Activated gamma-delta T cell treated with Interleukin-2 at 50 U/mL for 16 hours (primary cell): Measurements from ENCODE around the gene ANKRD6.
"Not testable (repeated sequence)": the region's sequence is repeated elsewhere in the genome, so short reads cannot be mapped to it uniquely, and the experiment has no call there.

Experiments used
- DNase-seq: peaks from one replicate; pipeline ENCODE4 v3.0.0-alpha.2; 2020

The ANKRD6 gene

DNA sequence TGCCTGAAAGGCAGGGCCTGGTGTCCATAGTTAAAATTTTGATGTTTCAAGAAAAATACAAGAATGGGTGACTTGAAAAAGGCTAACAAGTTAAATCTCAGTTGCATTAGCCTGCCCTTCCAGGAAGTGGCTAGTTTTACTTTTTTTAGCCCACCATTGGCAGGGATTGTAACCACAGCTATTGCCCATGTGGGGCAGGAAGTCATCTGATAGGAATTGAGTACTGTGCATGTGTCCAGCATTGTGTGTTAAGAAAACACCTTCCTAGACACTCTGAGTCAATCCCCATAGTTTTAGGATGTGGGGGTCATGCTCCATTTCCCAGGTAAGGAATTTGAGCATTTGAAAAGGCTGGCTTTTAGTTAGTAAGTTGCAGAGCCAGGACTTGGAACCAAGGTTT lies 178.7 kb downstream of the ANKRD6 start:
- no peak for DNase-seq

DNA sequence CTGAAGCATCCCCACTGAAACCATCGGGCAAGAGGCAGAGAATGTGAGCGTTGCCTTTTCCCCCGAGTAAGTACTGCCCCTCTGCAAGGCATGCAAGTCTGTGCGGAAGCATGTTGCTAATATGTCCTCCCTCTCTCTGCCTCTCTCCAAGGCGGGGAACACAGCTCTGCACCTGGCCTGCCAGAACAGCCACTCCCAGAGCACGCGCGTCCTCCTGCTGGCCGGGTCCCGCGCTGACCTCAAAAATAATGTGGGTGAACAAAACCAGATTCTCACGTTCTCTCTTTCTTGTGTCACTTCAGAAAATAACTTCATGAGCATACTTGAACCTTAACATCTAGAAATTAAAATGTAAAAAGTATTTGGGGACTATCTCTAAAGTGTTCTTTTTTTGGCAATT lies 179.2 kb downstream of the ANKRD6 start:
- DNase-seq: no peak

DNA sequence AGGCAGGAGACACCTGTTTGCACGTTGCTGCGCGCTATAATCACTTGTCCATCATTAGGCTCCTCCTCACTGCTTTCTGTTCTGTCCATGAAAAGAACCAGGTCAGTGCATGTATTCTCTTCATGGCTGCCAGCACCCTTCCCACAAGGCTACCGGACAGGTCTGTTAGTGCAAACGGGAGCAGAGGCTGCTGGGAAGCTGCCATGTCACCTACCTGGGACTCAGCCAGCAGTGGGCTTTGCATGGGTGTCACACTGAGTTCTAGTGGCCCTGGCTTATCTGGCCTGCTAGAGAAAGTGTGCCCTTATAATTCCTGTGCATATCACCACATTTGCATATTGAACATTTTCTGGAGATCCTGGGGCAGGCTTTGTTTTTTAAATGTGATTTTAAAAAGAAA lies 180.8 kb downstream of the ANKRD6 start:
- no peak for DNase-seq

DNA sequence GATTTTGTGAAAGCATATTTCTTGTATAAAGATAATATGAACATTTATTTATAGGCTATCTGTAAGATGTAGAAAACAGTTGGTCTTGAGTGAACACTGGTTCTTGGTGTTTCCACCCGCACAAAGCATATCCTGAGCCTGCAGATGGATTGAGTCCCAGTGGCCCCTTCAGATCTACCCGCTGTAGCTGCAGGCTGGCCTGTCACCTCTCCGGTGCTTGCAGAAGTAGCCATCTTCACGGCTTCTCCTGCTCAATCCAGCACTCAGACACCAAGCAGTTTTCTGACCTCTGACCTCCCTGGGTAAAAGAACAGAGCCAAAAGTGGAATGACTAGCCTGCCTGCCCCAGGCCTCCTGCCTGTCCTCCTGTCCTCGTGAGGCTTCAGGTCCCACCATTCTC lies 182.9 kb downstream of the ANKRD6 start:
- no peak for DNase-seq

DNA sequence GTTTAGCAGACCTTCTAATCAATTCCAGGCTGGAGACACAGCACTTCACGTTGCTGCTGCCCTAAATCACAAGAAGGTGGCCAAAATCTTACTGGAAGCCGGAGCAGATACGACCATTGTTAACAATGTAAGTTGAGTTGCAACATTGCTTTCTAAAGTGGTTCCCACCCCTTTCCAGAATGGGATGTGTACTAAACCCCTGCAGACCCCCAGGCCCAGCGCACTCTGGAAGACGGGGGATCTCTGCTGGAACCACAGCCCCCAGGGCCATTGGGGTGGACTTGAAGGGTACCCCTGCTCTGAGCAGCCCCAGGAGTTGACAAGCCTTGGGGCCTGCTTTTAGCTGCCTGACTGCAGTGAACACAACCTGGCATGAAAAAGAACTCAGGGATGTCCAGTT lies 183.6 kb downstream of the ANKRD6 start:
- no peak for DNase-seq

DNA sequence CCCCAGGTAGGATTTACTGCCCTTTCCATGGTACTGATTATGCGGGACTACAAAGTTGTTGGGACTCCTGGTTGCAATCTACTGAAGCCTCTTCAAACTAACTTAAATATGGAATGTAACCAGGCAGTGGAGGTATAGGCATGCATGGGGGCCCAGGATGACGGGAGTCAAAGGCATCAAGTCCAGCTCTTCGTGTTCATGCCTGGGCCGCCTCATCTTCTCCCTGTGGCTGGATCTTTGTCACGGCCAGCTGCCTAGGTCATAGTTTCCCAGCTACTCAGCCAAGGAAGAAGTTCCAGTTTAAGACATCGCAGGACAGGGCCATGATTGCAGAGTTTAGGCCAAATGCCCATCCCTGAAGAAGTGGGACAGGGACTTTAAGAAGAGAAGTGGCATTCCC lies 185.1 kb downstream of the ANKRD6 start:
- DNase-seq: no peak

DNA sequence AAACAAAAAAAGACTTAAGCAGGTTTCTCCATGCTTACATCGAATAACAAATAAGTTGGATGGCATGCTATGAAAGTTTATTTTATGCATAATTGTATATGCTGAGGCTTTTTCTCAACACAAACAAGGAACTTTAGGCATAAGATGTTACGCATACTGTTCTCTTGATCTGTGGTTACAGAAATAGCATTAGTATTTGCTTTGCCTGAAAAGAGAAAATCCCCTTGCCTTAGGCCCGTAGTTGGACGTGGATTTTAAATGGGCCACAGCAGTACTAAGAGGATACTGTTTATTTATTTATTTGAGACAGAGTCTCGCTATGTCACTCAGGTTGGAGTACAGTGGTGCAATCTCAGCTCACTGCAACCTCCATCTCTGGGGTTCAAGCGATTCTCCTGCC lies 186.6 kb downstream of the ANKRD6 start:
- no peak for DNase-seq

DNA sequence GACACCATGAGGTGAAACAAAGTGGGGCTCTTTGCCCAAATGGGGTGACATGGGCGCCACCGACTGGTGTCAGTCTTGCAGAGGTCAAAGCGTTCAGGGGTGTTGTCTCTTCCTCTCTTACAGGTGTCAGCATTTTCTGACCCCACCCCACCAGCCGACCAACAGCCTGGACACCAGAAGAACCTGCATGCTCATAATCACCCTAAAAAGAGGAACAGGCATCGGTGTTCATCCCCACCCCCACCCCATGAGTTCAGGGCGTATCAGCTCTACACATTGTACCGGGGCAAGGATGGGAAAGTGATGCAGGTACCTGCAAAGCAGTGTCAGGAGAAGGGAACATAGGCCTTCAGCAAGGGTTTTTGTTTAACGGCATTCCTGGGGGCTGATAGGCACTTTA lies 190.8 kb downstream of the ANKRD6 start:
- DNase-seq: no peak

DNA sequence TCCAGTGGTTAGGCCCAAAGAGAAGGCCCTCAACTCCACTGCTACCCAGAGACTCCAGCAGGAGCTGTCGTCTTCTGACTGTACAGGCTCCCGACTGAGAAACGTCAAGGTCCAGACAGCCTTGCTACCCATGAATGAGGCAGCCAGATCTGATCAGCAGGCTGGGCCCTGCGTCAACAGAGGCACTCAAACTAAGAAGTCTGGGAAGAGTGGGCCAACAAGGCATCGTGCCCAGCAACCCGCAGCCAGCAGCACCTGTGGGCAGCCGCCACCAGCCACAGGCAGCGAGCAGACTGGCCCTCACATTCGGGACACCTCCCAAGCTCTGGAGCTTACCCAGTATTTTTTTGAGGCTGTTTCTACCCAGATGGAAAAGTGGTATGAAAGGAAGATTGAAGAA lies 197.5 kb downstream of the ANKRD6 start:
- no peak for DNase-seq

DNA sequence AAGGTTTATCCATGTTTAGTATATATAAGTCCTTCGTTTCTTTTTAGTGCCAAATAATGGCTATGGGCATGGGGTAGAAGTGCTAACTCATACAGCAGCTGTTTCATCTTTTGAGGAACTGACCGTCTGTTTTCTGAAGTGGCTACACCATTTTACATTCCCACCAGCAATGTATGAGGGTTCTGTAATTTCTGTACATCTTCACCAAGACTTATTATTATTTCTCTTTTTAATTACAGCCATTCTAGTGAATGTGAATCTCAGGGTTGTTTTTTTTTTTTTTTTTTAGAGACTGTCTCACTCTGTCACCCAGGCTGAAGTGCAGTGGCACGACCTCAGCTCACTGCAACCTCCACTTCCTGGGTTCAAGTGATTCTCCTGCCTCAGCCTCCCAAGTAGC lies 203.5 kb downstream of the ANKRD6 start:
- not testable (repeated sequence) for DNase-seq

DNA sequence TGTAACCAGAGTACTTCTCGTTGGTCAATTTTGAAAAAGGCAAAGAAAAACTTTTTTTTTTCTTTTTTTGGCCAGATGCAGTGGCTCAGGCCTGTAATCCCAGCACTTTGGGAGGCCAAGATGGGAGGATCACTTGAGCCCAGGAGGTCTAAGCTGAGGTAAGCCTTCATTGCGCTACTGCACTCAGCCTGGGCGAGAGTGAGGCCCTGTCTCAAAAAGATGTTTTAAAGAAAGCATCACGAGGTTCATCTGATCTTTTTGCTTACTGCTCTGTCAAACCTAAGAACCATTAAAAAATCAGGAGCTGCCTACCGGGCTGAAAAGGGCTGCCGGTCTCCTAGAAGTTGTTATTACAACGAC lies 205.0 kb downstream of the ANKRD6 start:
- DNase-seq: no peak

DNA sequence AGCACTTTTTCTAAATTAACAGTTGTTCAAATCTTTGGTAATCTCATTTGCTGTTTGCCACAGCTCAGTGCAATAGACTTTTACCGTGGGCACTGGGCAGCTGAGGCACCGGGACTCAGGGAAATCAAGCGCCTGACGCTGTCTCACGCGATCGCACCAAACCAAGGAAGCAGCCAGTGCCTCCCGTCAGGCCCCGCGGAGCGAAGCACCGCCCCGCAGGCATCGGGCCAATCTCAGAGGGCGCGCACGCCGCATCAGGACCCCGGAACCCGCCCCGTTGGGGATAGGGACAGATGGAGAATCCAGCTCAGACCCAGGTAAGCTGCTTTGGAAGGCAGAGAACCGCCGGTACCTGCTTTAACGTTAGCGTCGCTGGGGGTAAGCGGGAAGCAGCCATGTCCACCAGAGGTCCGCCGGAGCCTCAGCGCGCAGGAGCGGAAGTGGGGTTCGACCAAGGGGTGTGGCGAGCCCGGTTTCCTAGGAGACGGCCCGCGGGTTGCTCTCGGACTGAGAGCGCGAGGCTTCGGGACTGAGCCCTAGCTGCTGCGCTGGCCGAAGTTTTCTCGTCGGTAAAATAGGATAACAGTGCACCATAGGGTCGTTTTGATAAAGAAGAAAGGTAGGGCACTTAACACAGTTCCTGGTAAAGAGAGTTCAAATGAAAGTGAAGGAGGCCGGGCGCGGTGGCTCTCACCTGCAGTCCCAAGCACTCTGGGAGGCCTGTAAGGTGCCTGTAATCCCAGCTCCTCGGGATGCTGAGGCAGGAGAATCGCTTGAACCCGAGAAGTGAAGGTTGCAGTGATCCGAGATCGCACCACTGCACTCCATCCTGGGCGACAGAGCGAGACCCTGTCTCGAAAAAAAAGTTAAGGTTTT lies 205.6 kb downstream of the ANKRD6 start, which contains the start of gene LYRM2:
Gene LYRM2 (minus strand): TSS at position 428 of the 876 bp plus-strand sequence. CDS start 31 bp downstream, at position 397.
- peak; percentile 88 for DNase-seq

DNA sequence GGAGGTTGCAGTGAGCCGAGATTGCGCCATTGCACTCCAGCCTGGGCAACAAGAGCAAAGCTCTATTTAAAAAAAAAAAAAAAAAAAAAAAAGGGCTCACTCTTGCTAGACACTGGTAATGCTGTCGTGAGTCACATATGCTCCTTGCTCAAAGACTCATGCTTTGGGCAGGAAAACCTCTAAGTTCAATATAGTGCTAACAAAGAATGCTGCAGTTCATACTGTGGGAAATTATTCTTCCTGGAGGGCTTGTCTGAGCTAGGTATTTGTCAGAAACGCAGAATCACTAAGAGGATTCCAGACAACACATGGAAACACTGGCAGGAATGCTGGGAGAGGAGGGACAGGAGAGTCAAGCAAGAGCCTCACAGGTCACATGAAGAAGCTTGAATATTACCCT lies 207.9 kb downstream of the ANKRD6 start:
- DNase-seq: no peak

DNA sequence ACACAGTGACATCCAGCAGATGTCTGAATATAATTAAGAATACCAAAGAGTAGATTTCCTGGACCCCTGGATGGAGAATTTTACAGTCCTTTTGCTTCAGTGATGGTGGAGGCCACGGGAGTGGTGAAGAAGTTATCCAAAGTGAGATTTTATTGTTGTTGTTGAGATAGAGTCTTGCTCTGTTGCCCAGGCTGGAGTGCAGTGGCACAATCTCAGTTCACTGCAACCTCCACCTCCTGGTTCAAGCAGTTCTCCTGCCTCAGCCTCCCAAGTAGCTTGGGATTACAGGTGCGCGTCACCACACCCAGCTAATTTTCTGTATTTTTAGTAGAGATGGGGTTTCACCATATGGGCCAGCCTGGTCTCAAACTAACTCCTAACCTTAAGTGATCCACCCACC lies 208.6 kb downstream of the ANKRD6 start:
- DNase-seq: not testable (repeated sequence)

DNA sequence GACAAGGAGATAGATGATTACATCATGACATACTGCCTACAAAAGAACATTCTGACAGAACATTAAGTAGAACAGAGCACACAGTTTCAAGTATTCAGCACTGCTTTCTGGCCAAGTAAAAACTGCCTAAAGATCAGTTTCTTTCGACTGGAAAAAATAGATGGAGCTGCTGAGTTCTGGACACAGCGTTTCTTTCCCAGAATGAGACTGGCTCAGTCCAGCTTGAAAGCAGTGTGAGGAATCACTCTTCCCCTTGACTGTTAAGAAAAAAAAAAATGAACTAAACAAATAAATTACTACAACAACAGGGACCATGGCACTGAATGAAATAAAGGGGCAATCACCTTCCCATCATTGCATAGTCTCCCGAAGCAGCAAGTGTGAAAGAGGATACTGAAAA lies 210.0 kb downstream of the ANKRD6 start:
- DNase-seq: no peak

DNA sequence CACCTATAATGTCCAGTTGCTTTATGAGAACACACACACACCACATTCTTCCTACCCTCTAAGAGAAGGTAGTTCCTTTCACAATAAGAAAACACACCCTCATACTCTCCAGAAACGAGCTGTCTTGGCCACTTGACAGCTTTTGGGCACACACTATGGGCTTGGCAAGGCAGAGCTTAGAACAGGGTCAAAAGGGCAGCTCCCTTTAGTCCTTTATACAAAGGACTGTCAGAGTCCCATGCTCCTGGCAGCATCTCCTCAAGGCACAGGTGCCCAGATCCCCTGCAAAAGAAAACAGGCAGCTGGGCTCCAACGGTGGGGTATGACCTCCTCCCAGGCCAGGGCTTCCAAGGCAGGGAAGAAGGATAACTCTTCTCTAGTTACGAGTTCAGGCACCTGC lies 210.5 kb downstream of the ANKRD6 start:
- no peak for DNase-seq

DNA sequence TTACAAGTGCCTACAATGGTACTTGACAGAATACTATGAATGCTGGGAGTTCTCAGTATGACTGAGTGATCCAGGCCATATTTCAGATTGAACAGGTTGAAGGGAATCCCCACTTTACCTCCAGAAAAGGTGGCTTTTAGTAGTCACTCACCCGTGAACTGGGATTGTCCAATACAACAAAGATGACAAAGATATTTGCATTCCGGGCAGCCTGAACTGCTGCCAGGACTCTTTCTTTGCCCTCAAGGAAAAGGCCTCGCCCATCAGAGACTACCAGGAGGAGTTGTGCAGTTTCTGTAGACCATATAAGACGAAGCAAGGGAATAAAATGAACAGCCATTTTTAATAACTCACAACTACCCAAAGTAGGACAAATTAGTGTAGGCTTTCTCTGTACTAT lies 211.9 kb downstream of the ANKRD6 start:
- DNase-seq: no peak

DNA sequence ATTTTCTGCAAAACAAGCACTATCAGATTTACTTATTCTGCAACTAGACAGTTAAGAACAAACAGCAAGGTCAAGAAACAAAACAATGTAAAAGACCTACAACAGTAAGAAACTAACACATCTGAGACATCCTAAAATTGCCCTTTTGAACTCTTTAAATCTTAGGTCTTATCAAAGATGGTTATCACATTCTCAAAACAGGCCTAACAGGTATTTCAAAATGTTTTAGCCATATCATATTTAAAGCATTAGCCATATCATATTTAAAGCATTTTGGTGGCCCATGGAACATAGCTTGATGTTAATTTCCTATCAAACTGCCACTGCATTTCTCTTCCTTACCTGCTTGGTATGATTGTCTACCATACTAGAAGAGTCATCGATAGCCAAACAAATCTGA lies 216.7 kb downstream of the ANKRD6 start:
- no peak for DNase-seq

DNA sequence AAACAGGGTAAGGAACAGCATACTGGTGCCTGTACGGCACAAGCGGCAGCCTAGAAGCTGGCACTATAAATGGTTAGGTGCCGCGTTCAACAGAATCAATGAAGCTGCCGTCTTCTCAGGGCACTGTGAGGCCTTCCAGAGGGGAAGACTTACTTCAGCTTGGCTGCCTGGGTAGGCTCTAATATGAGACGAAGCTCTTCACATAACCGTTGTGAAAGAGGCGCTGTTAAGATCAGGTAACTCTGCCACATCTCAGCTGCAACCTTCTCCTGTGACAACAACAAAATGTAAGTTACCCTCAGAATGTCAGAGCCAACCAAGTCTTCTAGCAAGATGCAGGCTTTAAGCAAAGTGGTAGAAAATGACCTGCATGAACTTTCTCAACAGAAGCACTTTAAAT lies 217.6 kb downstream of the ANKRD6 start:
- no peak for DNase-seq

DNA sequence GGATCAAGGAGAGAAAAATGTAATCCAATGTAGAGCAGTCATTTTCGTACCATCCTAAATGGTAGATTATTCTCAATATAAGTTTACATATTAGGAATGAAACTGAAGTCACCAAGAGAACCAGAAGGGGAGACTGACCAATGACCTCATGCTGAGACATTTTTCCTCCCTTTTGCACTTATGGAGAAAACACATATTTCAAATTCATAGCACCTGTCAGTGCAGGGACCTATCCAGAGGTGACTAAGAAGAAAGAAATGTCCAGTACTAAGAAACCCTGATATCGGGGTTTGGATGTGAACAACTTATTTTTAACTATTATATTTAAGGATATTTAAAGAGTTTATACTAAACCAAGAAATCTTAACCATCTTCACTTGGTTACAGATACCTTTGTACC lies 222.2 kb downstream of the ANKRD6 start:
- DNase-seq: no peak

DNA sequence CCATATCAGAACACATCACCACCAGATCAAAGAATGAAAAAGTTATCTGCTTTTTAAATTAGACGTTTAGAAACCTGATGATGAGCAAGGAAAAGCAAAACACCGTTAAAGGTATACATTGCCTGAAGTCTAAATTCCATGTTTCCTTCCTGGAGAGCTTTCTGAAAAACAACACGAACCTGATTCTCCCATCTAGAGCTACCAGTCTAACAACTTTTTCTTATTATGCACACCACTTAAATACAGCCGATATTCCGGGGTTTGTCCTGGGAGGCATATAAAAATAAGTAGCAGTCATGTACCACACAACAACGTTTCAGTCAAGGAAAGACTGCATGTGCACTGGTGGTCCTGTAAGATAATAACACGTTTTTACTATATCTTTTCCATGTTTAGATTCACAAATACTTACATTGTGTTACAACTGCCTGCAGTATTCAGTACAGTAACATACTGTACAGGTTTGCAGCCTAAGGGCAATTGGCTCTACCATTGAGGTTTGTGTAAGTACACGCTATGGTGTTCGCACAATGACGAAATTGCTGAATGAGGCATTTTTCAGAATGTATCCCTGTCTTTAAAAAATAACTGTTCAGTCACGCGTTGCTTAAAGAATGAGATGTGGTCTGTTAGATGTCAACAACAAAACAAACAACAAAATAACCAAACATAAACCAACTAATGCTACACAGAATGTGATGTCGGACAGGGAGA lies 224.7 kb downstream of the ANKRD6 start:
- no peak for DNase-seq

DNA sequence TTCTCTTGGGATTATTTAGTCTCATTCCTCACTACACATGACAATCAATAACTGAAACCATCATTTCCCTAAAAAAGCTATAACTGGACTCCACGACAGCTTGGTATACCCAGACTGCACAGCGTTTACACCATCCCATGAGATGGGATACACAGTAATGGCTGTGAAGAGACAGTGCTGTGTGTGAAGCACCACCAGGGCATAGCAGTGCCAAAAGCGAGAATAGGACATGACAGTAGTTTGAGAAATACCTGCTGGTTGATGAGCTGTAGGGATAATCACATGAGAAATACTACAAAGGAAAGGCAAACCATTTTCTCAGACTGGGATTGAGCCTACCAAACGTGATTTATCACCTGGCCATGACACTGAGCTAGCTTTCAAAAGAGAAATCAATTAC lies 228.0 kb downstream of the ANKRD6 start:
- no peak for DNase-seq

DNA sequence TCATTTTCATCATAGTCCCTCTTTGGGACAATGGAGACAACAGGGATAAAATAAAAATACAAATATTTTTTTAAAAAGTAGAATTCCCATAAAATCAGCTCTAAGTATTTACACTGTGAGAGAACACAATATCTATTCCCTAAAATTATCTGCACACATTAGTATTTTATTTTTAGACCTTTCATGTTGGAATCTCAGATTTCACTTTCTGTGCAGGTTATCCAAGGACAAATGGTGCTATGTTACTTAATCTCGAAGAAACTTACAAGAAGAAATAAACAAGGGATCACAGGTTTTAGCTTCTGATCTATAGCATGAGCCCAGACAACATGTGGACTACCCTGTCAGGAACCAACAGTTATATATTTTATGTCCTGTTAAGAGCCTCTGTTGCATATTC lies 228.6 kb downstream of the ANKRD6 start:
- DNase-seq: no peak

DNA sequence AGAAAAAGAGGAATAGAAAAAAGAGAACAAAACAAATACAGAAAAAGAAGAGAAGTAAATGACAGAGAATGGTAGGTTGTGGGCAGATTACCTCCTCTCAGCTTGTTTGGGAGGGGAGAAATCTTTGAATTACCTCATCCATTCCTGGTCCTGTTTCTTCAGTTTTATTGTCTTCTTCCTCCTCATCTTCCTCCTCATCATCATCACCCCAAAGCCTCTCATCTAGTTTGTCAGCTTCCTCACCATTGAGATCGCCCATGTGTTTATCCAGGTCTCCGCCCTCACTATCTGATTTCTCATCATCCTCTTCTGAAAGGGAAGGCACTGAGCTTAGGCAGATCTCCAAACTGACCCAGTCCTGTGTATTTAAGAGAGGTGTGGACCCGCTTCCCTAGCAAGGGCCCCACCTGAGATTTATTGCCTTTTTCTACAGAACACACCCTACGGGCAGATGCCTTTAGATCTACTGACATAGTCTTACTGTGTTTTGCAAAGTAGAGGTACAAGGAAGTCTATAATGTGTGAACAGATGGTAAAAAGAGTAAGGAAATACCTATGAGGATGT lies 229.8 kb downstream of the ANKRD6 start:
- no peak for DNase-seq
